SK-N-MC (cell line): ENCODE measurements around the gene CMSS1.

Experiments used
- EZH2 ChIP-seq: fragments of 200-600 bp; sonication (generic); IDR thresholded peaks from one replicate; pipeline ENCODE4 v1.6.1; 2017; ENCODE audit warnings: antibody characterized with exemption
- POLR2AphosphoS5 ChIP-seq: IDR thresholded peaks from 2 replicates; pipeline ENCODE4 v1.6.1; 2012; ENCODE audit warnings: mild to moderate bottlenecking, low read depth, low read length, borderline replicate concordance

DNA sequence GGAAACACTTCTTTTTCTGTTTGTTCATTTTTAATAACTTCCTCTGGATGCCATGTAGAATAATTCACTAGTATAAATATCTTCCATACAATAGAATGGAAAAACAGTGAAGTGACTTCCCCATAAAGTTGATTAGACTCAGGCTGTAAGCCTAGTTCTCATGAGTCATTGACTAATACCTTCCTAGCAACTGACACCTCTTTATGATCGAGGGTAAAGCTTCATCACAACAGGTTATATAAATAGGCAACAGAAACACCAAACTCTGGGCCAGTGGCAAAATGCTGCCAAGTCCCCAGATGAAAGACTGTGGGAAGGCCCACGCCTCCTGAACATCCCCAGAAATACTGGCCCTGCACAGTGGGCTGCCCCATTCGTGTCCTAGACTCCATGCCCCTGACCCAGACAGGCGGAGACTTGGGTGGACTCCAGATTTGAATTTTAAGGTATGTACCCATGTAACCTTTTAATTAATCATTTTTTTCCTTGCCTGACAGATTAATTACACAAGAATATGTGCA lies 371.8 kb downstream of the CMSS1 start:
- TF ChIP-seq POLR2AphosphoS5 (no peak), EZH2 (no peak)
